Mucosa of descending colon (tissue), 3 donors: ENCODE results near the gene NEDD9. TPM values are rescaled to one million over a fixed set of nuclear protein-coding genes. Genes with fewer than 3 reads are reported as not detected.
A peak's percentile ranks its signal among the peaks of the same experiment; 100 is the strongest.

ENCODE experiments used
- ATAC-seq: fragments of 200-7000 bp; cut with Tn5 transposase; one replicate; pipeline ENCODE4 v1.9.1; 2020; ENCODE audit warnings: mild to moderate bottlenecking, moderate library complexity
- DNase-seq, 3 donors: peaks; one replicate each; pipeline ENCODE4 v3.0.0-alpha.2; 2020
- H3K36me3 ChIP-seq: fragments of 200-600 bp; one replicate; pipeline ENCODE4 v1.8.0; 2021; ENCODE audit warnings: low read depth, mild to moderate bottlenecking
- H3K4me1 ChIP-seq: fragments of 200-600 bp; one replicate; pipeline ENCODE4 v1.8.0; 2021; ENCODE audit warnings: low read depth, mild to moderate bottlenecking
- H3K4me3 ChIP-seq: fragments of 200-600 bp; one replicate; pipeline ENCODE4 v1.8.0; 2021; ENCODE audit warnings: mild to moderate bottlenecking
- H3K9me3 ChIP-seq: fragments of 200-600 bp; one replicate; pipeline ENCODE4 v1.8.0; 2021; ENCODE audit warnings: mild to moderate bottlenecking
- intact Hi-C, 2 donors: fragments of 100-400 bp; cut with DNase I in 1 of 2; cut with micrococcal nuclease in 1 of 2; formaldehyde crosslinking; loops; one replicate each; pipeline versions ENCODE4 v1.11.0 to v1.11.1; 2022; cut with DNase I, micrococcal nuclease
- total RNA-seq, 3 donors: library from RNA; stranded (reverse); fragmentation: NEBNext Ultra II Directional in 2 of 3; extraction: Animal tissue kit (Norgen Biotek cat#: 25700) in 2 of 3; gene quantifications; one replicate each; pipeline versions ENCODE4 v1.2.1 to v1.2.4, GENCODE V29; 2021 to 2023
- TF ChIP-seq, protein P1 (sequence below): fragments of 200-600 bp; IDR thresholded peaks from one replicate; pipeline ENCODE4 v1.8.0; 2022; ENCODE audit warnings: antibody characterized with exemption, mild to moderate bottlenecking
- donor health status: DM: no; HTN: no; CAD: no; lungs with moderate emphysema.
- donor health status: DM: no; HTN: no; CAD: no.
- donor health status: DM: no; HTN: yes; CAD: no.

The NEDD9 gene
- total RNA-seq, 3 donors from 2014 or later, result 41.4 to 66.6 (median 62.1) TPM

DNA sequence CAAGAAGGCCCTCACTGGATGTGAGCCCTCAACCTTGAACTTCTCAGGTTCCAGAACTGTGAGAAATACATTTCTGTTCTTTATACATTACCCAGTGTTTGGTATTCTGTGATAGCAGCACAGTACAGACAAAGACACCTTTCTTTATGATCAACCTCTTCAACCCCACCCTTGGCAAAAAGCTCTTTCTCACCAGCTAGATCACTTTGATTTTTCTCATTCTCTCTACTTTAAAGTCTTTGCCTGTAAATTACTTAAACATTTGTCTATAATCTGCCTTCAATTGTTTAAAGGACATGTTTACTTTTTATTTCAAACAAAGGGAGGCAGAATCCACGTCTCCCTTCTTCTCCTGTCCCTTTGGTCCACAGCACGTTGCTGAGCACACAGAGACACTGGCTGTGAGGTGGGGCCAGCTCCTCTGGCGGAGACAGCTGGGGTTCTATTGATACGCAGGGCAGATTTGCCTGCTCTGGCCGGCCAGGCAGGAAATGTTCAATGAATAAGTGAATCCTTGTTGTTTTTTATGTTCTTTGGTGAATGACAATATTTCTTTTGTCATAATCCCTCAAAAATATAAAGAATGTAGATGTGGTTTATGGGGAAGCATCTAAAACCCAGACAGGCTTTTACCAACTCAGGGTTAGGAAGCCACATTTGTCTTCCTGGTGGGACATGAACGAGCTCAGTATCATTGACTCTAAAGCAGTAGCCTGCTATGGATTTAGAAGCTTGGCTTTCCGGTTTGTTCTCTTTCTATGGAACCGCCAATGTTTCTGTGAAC lies 52.9 kb downstream of the NEDD9 start:
- no peaks in the 10 kb centered on the region for H3K4me1 ChIP-seq
- H3K36me3 ChIP-seq, result no peaks in the 10 kb centered on the region
- ATAC-seq (no peak), DNase-seq (no peak)
- intact Hi-C loops, result no loop called here
- TF ChIP-seq, protein P1, sequence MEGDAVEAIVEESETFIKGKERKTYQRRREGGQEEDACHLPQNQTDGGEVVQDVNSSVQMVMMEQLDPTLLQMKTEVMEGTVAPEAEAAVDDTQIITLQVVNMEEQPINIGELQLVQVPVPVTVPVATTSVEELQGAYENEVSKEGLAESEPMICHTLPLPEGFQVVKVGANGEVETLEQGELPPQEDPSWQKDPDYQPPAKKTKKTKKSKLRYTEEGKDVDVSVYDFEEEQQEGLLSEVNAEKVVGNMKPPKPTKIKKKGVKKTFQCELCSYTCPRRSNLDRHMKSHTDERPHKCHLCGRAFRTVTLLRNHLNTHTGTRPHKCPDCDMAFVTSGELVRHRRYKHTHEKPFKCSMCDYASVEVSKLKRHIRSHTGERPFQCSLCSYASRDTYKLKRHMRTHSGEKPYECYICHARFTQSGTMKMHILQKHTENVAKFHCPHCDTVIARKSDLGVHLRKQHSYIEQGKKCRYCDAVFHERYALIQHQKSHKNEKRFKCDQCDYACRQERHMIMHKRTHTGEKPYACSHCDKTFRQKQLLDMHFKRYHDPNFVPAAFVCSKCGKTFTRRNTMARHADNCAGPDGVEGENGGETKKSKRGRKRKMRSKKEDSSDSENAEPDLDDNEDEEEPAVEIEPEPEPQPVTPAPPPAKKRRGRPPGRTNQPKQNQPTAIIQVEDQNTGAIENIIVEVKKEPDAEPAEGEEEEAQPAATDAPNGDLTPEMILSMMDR, result no peak
- no peaks in the 10 kb centered on the region for H3K9me3 ChIP-seq
- H3K4me3 ChIP-seq, result no peak overlapping the region

DNA sequence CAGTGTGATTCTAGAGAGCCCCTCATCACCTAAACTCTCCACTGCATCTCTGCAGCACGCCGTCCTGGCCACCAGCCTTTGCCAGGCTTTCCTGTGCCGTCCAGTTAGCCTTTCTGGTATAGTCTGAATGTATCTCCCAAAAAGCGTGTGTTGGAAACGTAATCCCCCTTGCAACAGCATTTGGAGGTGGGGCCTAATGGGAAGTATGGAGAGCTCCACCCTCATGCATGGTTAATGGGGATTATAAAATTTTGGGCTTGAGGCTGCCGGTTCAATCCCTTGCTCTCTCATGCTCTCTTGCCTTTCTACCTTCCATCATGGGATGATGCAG lies 53.4 kb downstream of the NEDD9 start:
- ATAC-seq (no peak), DNase-seq (no peak)
- TF ChIP-seq, protein P1, result no peak
- H3K9me3 ChIP-seq, result no peaks in the 10 kb centered on the region
- intact Hi-C loops, result no loop called here
- no peaks in the 10 kb centered on the region for H3K36me3 ChIP-seq
- H3K4me1 ChIP-seq, result no peaks in the 10 kb centered on the region
- no peak overlapping the region for H3K4me3 ChIP-seq

DNA sequence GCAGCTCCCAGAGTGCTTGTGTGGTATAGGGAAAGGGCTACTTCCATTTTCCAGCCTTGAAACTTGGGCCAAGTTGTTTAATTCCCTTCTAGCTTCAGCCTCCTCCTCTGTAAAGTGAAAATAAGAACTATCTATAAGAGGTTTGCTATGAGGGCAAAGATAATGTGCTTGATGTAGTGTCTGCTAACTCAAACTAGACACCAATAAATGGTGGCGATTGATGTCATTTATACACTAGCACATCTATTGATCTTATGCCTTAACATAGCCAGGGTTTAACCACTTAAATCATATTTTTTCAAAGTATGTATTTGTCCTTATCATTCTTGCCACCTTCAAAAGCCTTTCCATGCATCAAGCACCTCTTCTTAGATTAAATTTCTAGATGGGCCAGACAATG lies 55.2 kb downstream of the NEDD9 start:
- DNase-seq, result no peak
- Histone ChIP-seq H3K9me3 (no peaks in the 10 kb centered on the region), H3K4me3 (no peak overlapping the region), H3K36me3 (no peaks in the 10 kb centered on the region), H3K4me1 (peaks cover 6% of the 10 kb centered on the region)
- TF ChIP-seq, protein P1, result no peak
- ATAC-seq, result no peak
- intact Hi-C loops, result no loop called here

DNA sequence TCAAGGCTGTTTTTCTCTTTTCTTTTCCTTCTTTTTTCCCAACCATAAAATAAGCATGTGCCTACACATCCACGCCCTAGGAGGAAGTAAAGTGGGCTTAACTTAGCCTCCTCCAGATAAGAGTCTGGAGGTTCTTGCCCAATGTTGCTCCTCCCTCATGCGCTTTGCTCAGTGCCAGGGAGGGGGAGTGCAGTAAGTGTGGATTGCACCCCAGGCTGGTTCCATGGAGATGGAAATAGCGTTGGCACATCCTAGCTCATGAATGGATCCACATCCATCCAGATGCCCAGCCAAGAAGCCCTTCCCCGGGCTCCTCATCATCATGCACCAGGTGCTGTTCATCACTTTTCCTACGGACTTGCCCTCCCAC lies 58.2 kb downstream of the NEDD9 start:
- DNase-seq (peak in 1 of 3 donors; percentile 30), ATAC-seq (peak; percentile 73)
- H3K4me1 ChIP-seq, result peaks cover 6% of the 10 kb centered on the region
- H3K36me3 ChIP-seq, result no peaks in the 10 kb centered on the region
- no peak overlapping the region for H3K4me3 ChIP-seq
- no peaks in the 10 kb centered on the region for H3K9me3 ChIP-seq
- TF ChIP-seq, protein P1, result no peak
- intact Hi-C loops, result no loop called here

DNA sequence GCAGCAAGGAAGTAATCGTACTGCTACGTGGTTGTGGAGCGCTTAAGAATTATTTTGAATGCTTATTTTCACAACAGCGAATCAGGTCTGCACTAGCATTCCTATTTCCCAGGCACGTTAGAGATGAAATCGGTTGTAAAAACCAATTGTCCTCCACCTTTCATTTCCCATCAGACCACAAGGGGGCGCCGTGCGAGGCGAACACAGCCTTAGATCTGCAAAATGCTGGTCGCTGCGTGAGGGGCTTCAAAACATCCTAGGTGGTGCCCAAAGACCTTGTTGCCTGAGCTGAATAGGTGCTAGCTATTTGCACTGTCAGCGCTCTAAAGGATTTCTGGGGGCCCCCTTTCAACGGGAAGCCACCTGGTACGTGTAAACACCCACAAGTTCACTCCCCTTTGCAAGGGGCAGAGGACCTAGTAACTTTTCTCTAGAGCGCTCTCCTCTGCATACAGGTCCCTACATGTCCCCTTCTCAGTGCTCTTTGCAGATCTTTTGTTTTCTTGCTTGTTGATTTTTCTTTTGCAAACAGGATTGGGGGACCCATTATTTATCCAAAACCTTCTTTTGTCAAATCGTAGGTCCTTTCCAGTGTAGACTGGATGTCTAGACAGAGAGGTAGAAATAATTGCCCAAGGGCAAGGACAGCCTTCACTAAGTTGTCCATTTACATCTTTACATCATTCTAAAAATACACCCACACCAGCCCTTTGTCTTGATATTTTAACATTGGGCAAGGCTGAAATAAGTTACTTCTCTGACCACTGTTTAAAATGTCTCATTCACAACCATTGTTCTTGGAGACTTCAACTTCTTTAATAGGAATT lies 59.8 kb downstream of the NEDD9 start:
- Histone ChIP-seq H3K4me3 (no peak overlapping the region), H3K36me3 (no peaks in the 10 kb centered on the region), H3K4me1 (peaks cover 6% of the 10 kb centered on the region), H3K9me3 (no peaks in the 10 kb centered on the region)
- TF ChIP-seq, protein P1, result peak; percentile 65
- intact Hi-C loops, result no loop called here
- DNase-seq (peak; percentile 62 to 89 (median 77)), ATAC-seq (peak; percentile 77)
